ENCODE measurements around the gene LRRN2.

GRCh38 chr1:204624631-204625216, 60.8 kb downstream of the LRRN2 start:
- TF ChIP-seq SUZ12 (IDR thresholded peaks at IDR 0.05; ENCODE audit: extremely low read depth, insufficient read depth, insufficient read length) (no peak), YY1 (IDR thresholded peaks at IDR 0.05; ENCODE audit: insufficient read depth, insufficient read length) (no peak), ZNF274 (IDR thresholded peaks at IDR 0.05; ENCODE audit: low read depth, low read length) (no peak)

Data from NT2/D1 (cell line).